DMS79 (cell line): ENCODE measurements around the gene SPEN.
"Not testable (repeated sequence)": the region's sequence is repeated elsewhere in the genome, so short reads cannot be mapped to it uniquely, and the experiment has no call there.

ENCODE experiments used
- DNase-seq: peaks from one replicate; lab custom pipeline; 2025; lab: John Stamatoyannopoulos, UW

SPEN gene

DNA sequence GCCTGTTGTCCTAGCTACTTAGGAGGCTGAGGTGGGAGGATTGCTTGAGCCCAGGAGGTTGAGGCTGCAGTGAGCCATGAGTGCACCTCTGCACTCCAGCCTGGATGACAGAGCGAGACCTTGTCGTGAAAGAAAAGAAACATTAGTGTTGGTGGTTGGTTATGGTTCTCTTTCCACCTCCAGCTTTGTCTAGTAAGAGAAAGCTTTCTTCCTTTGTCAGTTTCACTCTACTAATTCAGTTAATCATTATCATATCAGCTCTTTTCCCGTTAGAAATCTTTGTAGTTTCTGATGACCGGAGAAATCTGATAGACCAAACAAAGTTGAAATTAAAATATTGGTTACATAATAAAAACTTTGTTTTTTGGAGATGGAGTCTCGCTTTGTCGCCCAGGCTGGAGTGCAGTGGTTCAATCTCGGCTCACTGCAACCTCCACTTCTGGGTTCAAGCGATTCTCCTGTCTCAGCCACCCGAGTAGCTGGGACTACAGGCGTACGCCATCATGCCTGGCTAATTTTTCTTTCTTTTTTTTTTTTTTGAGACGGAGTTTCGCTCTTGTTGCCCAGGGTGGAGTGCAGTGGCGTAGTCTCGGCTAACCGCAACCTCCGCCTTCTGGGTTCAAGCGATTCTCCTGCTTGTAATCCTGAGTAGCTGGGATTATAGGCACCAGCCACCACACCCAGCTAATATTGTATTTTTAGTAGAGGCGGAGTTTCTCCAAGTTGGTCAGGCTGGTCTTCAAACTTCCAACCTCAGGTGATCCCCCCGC is 49.5 kb downstream of the SPEN start:
- not testable (repeated sequence) for DNase-seq

- no peak for DNase-seq
Observed at GRCh38 chr1:15899266-15899665, 51.8 kb downstream of the SPEN start.

- no peak for DNase-seq
Observed at GRCh38 chr1:15900662-15901279, 53.3 kb downstream of the SPEN start.

DNA sequence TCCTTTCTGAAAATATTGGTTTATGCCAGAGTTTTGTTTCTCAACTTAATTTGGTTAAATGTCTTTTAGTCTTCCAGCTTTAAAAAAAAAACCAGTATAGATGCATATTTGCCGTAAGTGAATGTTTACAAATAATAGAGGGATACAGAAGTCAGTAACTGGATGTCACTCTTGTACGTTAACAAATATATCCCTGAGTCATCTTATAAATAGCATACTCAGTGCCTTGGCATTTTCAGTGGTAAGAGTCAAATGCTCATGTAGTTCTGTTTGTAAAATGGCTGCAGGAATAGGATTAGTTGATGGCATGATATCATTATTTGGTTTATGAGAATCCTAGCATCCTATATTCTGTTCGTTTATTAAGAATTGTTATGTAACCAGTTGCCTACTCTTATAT is 55.4 kb downstream of the SPEN start:
- no peak for DNase-seq

- DNase-seq: no peak
Observed at GRCh38 chr1:15908597-15908996, 61.1 kb downstream of the SPEN start.

DNA sequence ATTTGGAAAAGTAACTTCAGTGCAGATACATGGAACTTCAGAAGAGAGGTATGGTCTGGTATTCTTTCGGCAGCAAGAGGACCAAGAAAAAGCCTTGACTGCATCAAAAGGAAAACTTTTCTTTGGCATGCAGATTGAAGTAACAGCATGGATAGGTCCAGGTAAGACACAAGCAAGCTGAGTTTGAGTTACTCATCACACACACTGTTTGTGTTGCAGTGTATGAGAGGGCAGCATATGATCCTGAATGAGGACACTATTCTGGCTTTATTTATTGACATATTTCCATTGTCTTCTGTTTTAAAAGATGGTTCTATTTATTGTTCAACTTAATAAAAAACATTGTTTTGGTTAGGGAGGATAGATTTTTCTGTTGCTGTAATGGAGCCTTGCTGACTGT is 63.6 kb downstream of the SPEN start:
- DNase-seq: no peak

DNA sequence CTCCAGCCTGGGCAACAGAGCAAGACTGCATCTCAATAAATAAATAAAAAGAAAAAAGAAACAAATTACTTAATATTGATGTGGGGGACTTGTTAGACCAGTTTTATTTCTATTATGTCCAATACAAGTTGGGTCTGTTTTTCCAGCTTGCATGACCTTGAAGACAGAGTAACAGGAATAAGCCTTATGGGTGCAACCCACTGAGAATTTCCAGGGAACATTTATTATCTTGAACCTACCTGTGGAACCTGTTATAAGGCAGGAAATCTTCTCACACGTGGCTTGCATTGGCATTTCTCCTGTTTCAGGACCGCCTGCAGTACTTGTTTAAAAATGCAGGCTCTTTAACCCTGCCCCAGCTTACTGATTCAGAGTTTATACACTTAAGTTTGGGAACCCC is 64.4 kb downstream of the SPEN start:
- DNase-seq: no peak

GRCh38 chr1:15913607-15914006 is 66.1 kb downstream of the SPEN start:
- not testable (repeated sequence) for DNase-seq

GRCh38 chr1:15915991-15916390 is 68.5 kb downstream of the SPEN start:
- DNase-seq: no peak

GRCh38 chr1:15916417-15916816 is 68.9 kb downstream of the SPEN start:
- no peak for DNase-seq

DNA sequence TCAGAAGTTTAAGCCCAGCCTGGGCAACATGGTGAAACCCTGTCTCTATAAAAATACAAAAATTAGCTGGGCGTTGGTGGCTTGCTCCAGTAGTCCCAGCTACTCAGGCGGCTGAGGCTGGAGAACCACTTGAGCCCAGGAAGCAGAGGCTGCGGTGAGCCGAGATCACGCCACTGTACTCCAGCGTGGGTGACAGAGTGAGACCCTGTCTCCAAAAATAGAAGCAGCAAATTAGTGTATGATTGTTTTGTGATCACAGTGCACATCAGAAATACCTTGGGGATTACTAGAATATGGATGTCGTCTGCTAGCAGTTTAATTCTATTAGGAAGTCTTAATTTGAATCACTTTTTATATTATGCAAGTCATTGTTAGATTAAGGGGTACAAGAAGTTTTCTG is 69.4 kb downstream of the SPEN start:
- DNase-seq: no peak

DNA sequence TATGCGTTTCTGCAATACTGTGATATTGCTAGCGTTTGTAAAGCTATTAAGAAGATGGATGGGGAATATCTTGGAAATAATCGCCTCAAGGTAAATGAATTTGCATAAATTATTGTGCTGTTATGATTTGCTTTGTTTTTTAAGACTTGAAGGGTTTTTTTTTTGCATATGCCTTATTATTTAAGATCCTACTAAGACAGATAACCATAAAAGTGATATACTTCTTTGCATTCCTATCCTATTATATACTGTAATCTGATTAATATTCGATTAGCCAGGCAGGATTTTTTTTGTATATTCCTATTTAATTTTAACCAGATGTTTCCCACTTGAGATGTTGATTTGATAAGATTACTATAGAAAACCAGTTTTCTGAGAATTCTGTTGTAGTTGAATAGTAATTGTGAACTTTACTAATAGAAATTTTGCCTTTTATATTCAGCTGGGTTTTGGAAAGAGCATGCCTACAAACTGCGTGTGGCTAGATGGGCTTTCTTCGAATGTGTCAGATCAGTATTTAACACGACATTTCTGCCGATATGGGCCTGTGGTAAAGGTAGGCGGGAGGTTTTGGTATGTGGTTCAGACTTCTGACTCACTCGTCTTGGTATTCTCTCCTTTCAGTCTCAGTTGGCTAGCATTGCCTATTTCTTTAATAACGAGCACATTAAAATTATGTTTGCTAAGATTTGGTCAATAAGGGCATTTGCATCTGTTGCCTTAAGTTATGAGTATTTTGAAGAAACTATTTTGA is 71.6 kb downstream of the SPEN start:
- DNase-seq: no peak

DNA sequence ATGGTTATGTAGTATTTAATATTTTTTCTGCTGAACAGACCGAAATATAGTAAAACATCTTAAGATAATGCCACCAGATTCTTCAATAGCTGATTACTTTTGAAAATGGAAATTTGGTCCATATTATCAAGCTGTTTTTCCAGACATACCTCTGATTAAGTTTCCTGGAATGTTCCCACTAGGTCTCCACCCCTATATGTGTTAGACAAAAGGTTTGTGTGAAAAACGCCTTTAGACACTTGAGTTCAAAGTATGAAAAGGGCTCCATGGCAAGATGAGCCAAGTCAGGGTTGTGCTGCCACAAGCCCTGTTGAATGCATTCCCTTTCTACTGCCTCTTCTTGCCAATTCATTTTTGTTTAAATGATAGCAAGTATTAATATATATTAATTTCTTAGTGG is 75.7 kb downstream of the SPEN start:
- no peak for DNase-seq

DNA sequence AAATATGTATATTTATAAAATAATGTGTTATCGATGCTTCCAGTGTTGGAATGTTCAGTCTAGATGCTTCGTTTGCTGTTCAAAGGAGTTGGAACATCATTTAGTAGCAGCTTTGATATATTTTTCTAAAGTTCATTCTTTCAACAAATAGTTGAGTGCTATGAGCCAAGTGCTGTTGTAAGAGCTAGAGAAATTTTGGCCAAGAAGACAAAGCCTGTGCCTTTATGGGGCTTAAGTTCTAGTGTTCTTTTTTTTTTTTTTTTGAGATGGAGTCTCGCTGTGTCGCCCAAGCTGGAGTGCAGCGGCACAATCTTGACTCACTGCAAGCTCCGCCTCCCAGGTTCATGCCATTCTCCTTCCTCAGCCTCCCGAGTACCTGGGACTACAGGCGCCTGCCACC is 78.9 kb downstream of the SPEN start:
- not testable (repeated sequence) for DNase-seq

DNA sequence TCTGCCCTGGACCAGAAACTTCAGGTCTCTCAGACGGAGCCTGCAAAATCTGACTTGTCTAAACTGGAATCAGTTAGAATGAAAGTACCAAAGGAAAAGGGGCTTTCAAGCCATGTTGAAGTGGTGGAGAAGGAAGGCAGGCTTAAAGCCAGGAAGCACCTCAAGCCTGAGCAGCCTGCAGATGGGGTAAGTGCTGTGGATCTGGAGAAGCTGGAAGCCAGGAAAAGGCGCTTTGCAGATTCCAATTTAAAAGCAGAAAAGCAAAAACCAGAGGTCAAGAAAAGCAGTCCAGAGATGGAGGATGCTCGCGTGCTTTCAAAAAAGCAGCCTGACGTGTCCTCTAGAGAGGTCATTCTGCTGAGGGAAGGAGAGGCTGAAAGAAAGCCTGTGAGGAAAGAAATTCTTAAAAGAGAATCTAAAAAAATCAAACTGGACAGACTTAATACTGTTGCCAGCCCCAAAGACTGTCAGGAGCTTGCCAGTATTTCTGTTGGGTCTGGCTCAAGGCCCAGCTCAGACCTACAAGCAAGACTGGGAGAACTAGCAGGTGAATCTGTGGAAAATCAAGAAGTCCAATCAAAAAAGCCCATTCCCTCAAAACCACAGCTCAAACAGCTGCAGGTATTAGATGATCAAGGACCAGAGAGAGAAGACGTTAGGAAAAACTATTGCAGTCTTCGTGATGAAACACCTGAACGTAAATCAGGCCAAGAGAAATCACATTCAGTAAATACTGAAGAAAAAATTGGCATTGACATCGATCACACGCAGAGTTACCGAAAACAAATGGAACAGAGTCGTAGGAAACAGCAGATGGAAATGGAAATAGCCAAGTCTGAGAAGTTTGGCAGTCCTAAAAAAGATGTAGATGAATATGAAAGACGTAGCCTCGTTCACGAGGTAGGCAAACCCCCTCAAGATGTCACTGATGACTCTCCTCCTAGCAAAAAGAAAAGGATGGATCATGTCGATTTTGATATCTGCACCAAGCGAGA is 81.8 kb downstream of the SPEN start:
- no peak for DNase-seq

- no peak for DNase-seq
Observed at GRCh38 chr1:15931401-15931800, 83.9 kb downstream of the SPEN start.

DNA sequence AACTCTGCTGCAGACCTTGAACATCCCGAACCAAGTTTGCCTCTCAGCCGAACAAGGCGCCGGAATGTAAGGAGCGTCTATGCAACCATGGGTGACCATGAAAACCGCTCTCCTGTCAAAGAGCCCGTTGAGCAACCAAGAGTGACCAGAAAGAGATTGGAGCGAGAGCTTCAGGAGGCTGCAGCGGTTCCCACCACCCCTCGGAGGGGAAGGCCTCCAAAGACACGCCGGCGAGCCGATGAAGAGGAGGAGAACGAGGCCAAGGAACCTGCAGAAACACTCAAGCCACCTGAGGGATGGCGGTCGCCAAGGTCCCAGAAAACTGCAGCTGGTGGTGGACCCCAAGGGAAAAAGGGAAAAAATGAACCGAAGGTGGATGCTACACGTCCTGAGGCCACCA is 84.4 kb downstream of the SPEN start:
- DNase-seq: no peak

DNA sequence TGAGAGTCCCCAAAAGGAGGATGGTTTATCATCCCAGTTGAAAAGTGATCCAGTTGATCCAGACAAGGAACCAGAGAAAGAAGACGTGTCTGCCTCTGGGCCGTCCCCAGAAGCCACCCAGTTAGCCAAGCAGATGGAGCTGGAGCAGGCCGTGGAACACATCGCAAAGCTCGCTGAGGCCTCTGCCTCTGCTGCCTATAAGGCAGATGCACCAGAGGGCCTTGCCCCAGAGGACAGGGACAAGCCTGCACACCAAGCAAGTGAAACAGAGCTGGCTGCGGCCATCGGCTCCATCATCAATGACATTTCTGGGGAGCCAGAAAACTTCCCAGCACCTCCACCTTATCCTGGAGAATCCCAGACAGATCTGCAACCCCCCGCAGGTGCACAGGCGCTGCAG is 85.1 kb downstream of the SPEN start:
- no peak for DNase-seq

- DNase-seq: no peak
Observed at GRCh38 chr1:15933684-15934083, 86.2 kb downstream of the SPEN start.

DNA sequence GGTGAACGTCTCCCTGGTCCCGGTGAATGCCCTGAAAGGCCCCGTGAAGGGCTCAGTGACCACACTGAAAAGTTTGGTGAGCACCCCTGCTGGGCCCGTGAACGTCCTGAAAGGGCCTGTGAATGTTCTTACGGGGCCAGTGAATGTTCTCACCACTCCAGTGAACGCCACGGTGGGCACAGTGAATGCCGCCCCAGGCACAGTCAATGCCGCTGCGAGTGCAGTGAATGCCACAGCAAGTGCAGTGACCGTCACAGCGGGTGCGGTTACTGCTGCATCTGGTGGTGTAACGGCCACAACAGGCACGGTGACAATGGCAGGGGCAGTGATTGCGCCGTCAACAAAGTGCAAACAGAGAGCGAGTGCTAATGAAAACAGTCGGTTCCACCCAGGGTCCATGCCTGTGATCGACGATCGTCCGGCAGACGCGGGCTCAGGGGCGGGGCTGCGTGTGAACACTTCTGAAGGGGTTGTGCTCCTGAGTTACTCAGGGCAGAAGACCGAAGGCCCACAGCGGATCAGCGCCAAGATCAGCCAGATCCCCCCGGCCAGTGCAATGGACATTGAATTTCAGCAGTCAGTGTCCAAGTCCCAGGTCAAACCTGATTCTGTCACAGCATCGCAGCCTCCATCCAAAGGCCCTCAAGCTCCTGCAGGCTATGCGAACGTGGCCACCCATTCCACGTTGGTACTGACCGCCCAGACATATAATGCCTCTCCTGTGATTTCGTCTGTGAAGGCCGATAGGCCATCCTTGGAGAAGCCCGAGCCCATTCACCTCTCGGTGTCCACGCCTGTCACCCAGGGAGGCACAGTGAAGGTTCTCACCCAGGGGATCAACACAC is 86.9 kb downstream of the SPEN start:
- no peak for DNase-seq
